K562 (cell line): ENCODE data around the gene PACS1. TPM values are rescaled to one million over a fixed set of nuclear protein-coding genes. Genes with fewer than 3 reads are reported as not detected.

ENCODE experiments used
- ATAC-seq: fragments of 200-7000 bp; cut with Tn5 transposase; 3 replicates; pipeline ENCODE4 v1.9.1; 2020; ENCODE audit warnings: moderate library complexity
- BruUV-seq: library from RNA; stranded (reverse); fragments of 400-500 nt; replicated peaks from 2 replicates; lab custom pipeline; 2021; lab: Mats Ljungman, UMichigan
- CTCF ChIA-PET: fragments of 300-600 bp; formaldehyde crosslinking; extraction: SDS; loops from one replicate; lab custom pipeline; 2021; ENCODE audit warnings: low intra/inter-chr PET ratio; lab: Yijun Ruan, JAX
- POLR2A ChIA-PET: fragments of 300-600, 350-650 bp; sonication (Branson Sonifier 250); formaldehyde crosslinking; extraction: SDS; loops from one replicate; lab custom pipeline; 2021; ENCODE audit warnings: antibody characterized with exemption, inconsistent platforms; lab: Yijun Ruan, JAX
- DNase-seq, 4 experiments: peaks; one replicate each; pipeline versions ENCODE4 v3.0.0 to v3.0.0-alpha.2; 2011 to 2018; ENCODE audit warnings: low spot score in 3 of 4, mixed read lengths in 3 of 4; ENCODE audit errors: extremely low read depth in 1 of 4
- FAIRE-seq: peaks from 2 replicates; lab custom pipeline; 2011; peaks lifted over from hg19 to GRCh38; lab: Jason Lieb, UNC
- H2AFZ ChIP-seq: 2 replicates; pipeline ENCODE4 v1.6.0; 2011; ENCODE audit warnings: low read depth, low read length, control low read depth, inconsistent platforms
- H3K27ac ChIP-seq: fragments of 200-600 bp; 3 replicates; pipeline ENCODE4 v1.8.0; 2011; ENCODE audit warnings: low read depth, mild to moderate bottlenecking, control low read depth, inconsistent platforms, low read length, moderate library complexity, mixed read lengths; ENCODE audit errors: extremely low read depth
- H3K27me3 ChIP-seq, 2 experiments: fragments of 300-600 bp in 1 of 2; 2 replicates in 1 of 2; 3 replicates in 1 of 2; pipeline versions ENCODE4 v1.6.0 to v1.8.0; 2011; ENCODE audit warnings: inconsistent platforms in 2 of 2, low read length in 2 of 2, mild to moderate bottlenecking in 1 of 2, mixed read lengths in 1 of 2, moderate library complexity in 1 of 2; ENCODE audit not compliant: control insufficient read depth in 2 of 2, insufficient read depth in 2 of 2
- H3K36me3 ChIP-seq: fragments of 300-600 bp; 3 replicates; pipeline ENCODE4 v1.8.0; 2011; ENCODE audit warnings: mild to moderate bottlenecking, low read length, inconsistent platforms; ENCODE audit not compliant: control insufficient read depth, insufficient read depth
- H3K4me1 ChIP-seq, 2 experiments: fragments of 200-600 bp in 1 of 2; replicated peaks in 1 of 2; 2 replicates in 1 of 2; 3 replicates in 1 of 2; pipeline versions ENCODE4 v1.5.1 to v1.8.0; 2011; ENCODE audit warnings: inconsistent platforms in 2 of 2, low read length in 2 of 2, mild to moderate bottlenecking in 1 of 2, mixed read lengths in 1 of 2, moderate library complexity in 1 of 2; ENCODE audit not compliant: control insufficient read depth in 2 of 2, insufficient read depth in 2 of 2
- H3K4me2 ChIP-seq: 2 replicates; pipeline ENCODE4 v1.6.1; 2011; ENCODE audit warnings: low read length, control low read depth, inconsistent platforms, mixed read lengths; ENCODE audit not compliant: insufficient read depth
- H3K4me3 ChIP-seq: fragments of 200-600 bp; sonication (generic), shearing (Covaris generic); 2 replicates; pipeline ENCODE4 v1.5.1; 2016; ENCODE audit warnings: control low read depth, inconsistent platforms
- H3K79me2 ChIP-seq: fragments of 200-600 bp; 3 replicates; pipeline ENCODE4 v1.8.0; 2011; ENCODE audit warnings: low read length, inconsistent platforms; ENCODE audit not compliant: control insufficient read depth, insufficient read depth
- H3K9ac ChIP-seq, 2 experiments: 2 replicates each; pipeline versions ENCODE4 v1.6.0 to v1.6.1; 2011; ENCODE audit warnings: low read depth in 2 of 2, low read length in 2 of 2, control low read depth in 1 of 2, inconsistent platforms in 1 of 2, mild to moderate bottlenecking in 1 of 2, mixed read lengths in 1 of 2; ENCODE audit not compliant: insufficient read depth in 1 of 2
- H3K9me1 ChIP-seq: one replicate; pipeline ENCODE4 v1.6.0; 2011; ENCODE audit warnings: inconsistent platforms, mild to moderate bottlenecking, low read length, moderate library complexity; ENCODE audit not compliant: control insufficient read depth, insufficient read depth
- H3K9me3 ChIP-seq: replicated peaks from 2 replicates; pipeline ENCODE4 v1.5.1; 2011; ENCODE audit warnings: low read depth, low read length, inconsistent platforms; ENCODE audit not compliant: control insufficient read depth, insufficient read depth
- H4K20me1 ChIP-seq: replicated peaks from 2 replicates; pipeline ENCODE4 v1.6.1; 2011; ENCODE audit warnings: low read length, inconsistent platforms, mixed read lengths; ENCODE audit not compliant: control insufficient read depth, insufficient read depth
- CBFB ChIP-seq: sonication (generic); formaldehyde crosslinking; IDR thresholded peaks from 2 replicates; pipeline ENCODE4 v1.4.0; 2020; ENCODE audit warnings: mild to moderate bottlenecking, missing genetic modification reagents
- CREBBP ChIP-seq: IDR thresholded peaks from one replicate; pipeline ENCODE4 v1.6.1; 2012; ENCODE audit warnings: low read depth, mild to moderate bottlenecking, control low read depth, inconsistent platforms, low read length
- POLR2AphosphoS5 ChIP-seq: IDR thresholded peaks from 2 replicates; pipeline ENCODE4 v1.6.1; 2011; ENCODE audit warnings: mild to moderate bottlenecking, low read depth, low read length, moderate library complexity; ENCODE audit not compliant: control insufficient read depth, insufficient read depth
- RAD21 ChIP-seq, 2 experiments: fragments of 250-450 bp in 1 of 2; fragments of 450-650 bp in 1 of 2; sonication (Bioruptor Pico) in 1 of 2; formaldehyde crosslinking in 1 of 2; IDR thresholded peaks in 1 of 2; conservative IDR thresholded peaks in 1 of 2; 2 replicates each; pipeline versions ENCODE4 v1.4.0 to v1.8.0; 2020 to 2022; ENCODE audit warnings: mild to moderate bottlenecking in 2 of 2, moderate library complexity in 1 of 2
- RB1 ChIP-seq: fragments of 450-650 bp; IDR thresholded peaks from 2 replicates; pipeline ENCODE4 v1.6.1; 2017; ENCODE audit warnings: low read depth, mild to moderate bottlenecking
- STAT5A ChIP-seq: IDR thresholded peaks from 2 replicates; pipeline ENCODE4 v1.6.1; 2012; ENCODE audit warnings: low read length, inconsistent platforms, borderline replicate concordance
- TAF9B ChIP-seq: fragments of 450-650 bp; IDR thresholded peaks from 2 replicates; pipeline ENCODE4 v1.6.1; 2018; ENCODE audit warnings: mild to moderate bottlenecking; ENCODE audit not compliant: partially characterized antibody
- TSC22D4 ChIP-seq: fragments of 450-650 bp; IDR thresholded peaks from 2 replicates; pipeline ENCODE4 v1.6.1; 2016; ENCODE audit warnings: missing genetic modification characterization, missing biosample characterization, control low read depth
- YBX1 ChIP-seq: fragments of 450-650 bp; IDR thresholded peaks from 2 replicates; pipeline ENCODE4 v1.7.1; 2016; ENCODE audit warnings: mild to moderate bottlenecking
- ZNF146 ChIP-seq: IDR thresholded peaks from one replicate; pipeline ENCODE4 v1.6.1; 2018; ENCODE audit warnings: missing compliant biosample characterization; ENCODE audit not compliant: unreplicated experiment
- WGBS: fragments of 100-300 bp; shearing (Covaris generic); methylation state at CpG from one replicate; pipeline ENCODE4 v1.1.6; 2016; ENCODE audit warnings: low coverage, mixed read lengths; ENCODE audit not compliant: insufficient coverage; ENCODE audit errors: missing lambda C conversion rate; 5-methylcytosine and 5-hydroxymethylcytosine counted together
- in situ Hi-C: fragments of 300-500 bp; cut with MboI; formaldehyde crosslinking; loops from 4 replicates; pipeline ENCODE4 v1.15.0; 2018; ENCODE audit warnings: inconsistent platforms, mixed read lengths
- intact Hi-C: fragments of 100-400 bp; cut with micrococcal nuclease; formaldehyde crosslinking; loops from 2 replicates; pipeline ENCODE4 v1.14.2; 2022
- polyA plus RNA-seq, 8 experiments: library from polyadenylated mRNA; depleted of rRNA in 4 of 8; stranded (reverse) in 5 of 8; unstranded in 3 of 8; fragments of >200 nt; fragmentation: Nextera tagmentation in 2 of 8; fragmentation: Illumina TruSeq in 1 of 8; extraction: Ambion mirVana in 2 of 8; extraction: Trizol in 1 of 8; gene quantifications; 2 replicates each; pipeline versions ENCODE4 v1.2.1 to v1.2.3, GENCODE V29; 2011 to 2014; ENCODE audit warnings: inconsistent platforms in 1 of 8, missing spikeins in 1 of 8
- total RNA-seq, 7 experiments: library from RNA; depleted of rRNA in 6 of 7; stranded (reverse); fragments of >200 nt in 6 of 7; fragmentation: Illumina TruSeq in 2 of 7; extraction: Trizol in 2 of 7; gene quantifications; 2 replicates each; pipeline versions ENCODE4 v1.2.1 to v1.2.3, GENCODE V29; 2011 to 2021; ENCODE audit warnings: low replicate concordance in 1 of 7
- TF ChIP-seq, protein P1 (sequence below): fragments of 450-650 bp; conservative IDR thresholded peaks from 2 replicates; pipeline ENCODE4 v1.6.1; 2016; ENCODE audit warnings: missing genetic modification characterization, low read depth, mild to moderate bottlenecking, missing compliant biosample characterization, moderate library complexity
- TF ChIP-seq, protein P2 (sequence below), 3 experiments: IDR thresholded peaks in 2 of 3; conservative IDR thresholded peaks in 1 of 3; 2 replicates each; pipeline ENCODE4 v1.5.1; 2011 to 2012; ENCODE audit warnings: low read length in 3 of 3, mild to moderate bottlenecking in 3 of 3, control low read depth in 2 of 3, improper control_type of control experiment in 1 of 3, inconsistent platforms in 1 of 3, low read depth in 1 of 3, mixed read lengths in 1 of 3, moderate library complexity in 1 of 3; ENCODE audit not compliant: insufficient read depth in 2 of 3
- TF ChIP-seq, protein P3 (sequence below): fragments of 450-650 bp; formaldehyde crosslinking; conservative IDR thresholded peaks from 2 replicates; pipeline ENCODE4 v1.4.0; 2022; ENCODE audit warnings: mild to moderate bottlenecking, missing genetic modification characterization
- TF ChIP-seq, protein P4 (sequence below), 2 experiments: IDR thresholded peaks; 2 replicates each; pipeline ENCODE4 v1.6.1; 2011; ENCODE audit warnings: borderline replicate concordance in 1 of 2, control low read depth in 1 of 2, low read depth in 1 of 2, low read length in 1 of 2, mild to moderate bottlenecking in 1 of 2, mixed read lengths in 1 of 2, moderate library complexity in 1 of 2; ENCODE audit not compliant: insufficient read depth in 1 of 2, insufficient read length in 1 of 2, poor library complexity in 1 of 2, severe bottlenecking in 1 of 2; ENCODE audit errors: extremely low read depth in 1 of 2

PACS1 gene
- total and polyA plus RNA-seq, 9 of the 15 experiments (the other 6 are each of a cell fraction or from before 2014, with no cell fraction given), result 0.34 to 28.1 (median 8.5) TPM

DNA sequence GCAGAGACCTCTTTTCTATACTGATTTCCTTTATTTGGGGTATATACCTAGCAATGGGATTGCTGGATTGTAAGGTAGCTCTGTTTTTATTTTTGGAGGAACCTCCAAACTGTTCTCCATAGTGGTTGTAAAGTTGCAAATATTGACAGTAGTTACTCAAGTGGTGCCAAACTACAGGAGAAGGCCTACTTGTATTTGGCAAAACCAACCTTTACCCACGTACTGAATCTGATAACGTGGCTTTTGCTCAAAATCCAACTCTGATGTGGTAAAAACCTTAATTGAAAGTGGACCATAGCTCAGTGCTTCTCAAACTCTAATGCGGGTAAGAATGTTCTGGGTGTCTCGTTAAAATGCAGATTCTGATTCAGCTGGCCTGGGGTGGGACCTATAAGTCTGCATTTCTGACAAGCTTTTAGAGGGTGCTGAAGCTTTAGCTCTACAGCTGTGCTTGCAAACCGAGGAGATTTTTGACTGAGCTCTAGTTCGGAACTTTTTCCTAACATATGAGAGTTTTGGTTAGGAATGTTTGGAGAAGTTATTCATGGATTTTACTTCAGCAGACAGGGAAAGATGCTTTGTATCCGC, 69.8 kb downstream of the PACS1 start:
- Histone ChIP-seq H3K9ac (no peak overlapping the region), H2AFZ (no peak overlapping the region), H3K4me1 (peaks cover 12 to 15% of the 10 kb centered on the region in 2 experiments), H3K36me3 (no peaks in the 10 kb centered on the region; the same call in 2 of the 3 replicates), H3K4me3 (no peak overlapping the region), H4K20me1 (peaks cover 4% of the 10 kb centered on the region), H3K9me3 (no peaks in the 10 kb centered on the region), H3K9me1 (no peaks in the 10 kb centered on the region), H3K27me3 (no peaks in the 10 kb centered on the region), H3K4me2 (no peak overlapping the region), H3K79me2 (no peaks in the 10 kb centered on the region), H3K27ac (no peak overlapping the region)
- POLR2A ChIA-PET, result interaction anchor here (0.6 to 1.2 kb wide), 3 partner anchors 12 to 80 kb away, joined by 3 read pairs; no protein-coding TSS in a partner anchor
- DNase-seq (no peak), FAIRE-seq (no peak), ATAC-seq (no peak)
- BruUV-seq, result no TSS peak
- CTCF ChIA-PET, result no interaction called here
- in situ Hi-C loops, result no loop called here
- intact Hi-C loops, result no loop called here
- WGBS, result 73% methylated on average over 7 of the region's 7 CpGs
- TF ChIP-seq YBX1, result no peak
- TF ChIP-seq RAD21 (CRISPR knock-in tag; conservative IDR thresholded peaks at IDR 0.05 in 1 of 2, IDR thresholded peaks at IDR 0.05 in 1 of 2), result no peak
- TF ChIP-seq POLR2AphosphoS5, result no peak
- TF ChIP-seq, protein P1, sequence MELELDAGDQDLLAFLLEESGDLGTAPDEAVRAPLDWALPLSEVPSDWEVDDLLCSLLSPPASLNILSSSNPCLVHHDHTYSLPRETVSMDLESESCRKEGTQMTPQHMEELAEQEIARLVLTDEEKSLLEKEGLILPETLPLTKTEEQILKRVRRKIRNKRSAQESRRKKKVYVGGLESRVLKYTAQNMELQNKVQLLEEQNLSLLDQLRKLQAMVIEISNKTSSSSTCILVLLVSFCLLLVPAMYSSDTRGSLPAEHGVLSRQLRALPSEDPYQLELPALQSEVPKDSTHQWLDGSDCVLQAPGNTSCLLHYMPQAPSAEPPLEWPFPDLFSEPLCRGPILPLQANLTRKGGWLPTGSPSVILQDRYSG (tag), result no peak
- no peak for TF ChIP-seq CREBBP
- no peak for TF ChIP-seq CBFB (CRISPR knock-in tag)
- no peak for TF ChIP-seq TAF9B
- TF ChIP-seq, protein P2, sequence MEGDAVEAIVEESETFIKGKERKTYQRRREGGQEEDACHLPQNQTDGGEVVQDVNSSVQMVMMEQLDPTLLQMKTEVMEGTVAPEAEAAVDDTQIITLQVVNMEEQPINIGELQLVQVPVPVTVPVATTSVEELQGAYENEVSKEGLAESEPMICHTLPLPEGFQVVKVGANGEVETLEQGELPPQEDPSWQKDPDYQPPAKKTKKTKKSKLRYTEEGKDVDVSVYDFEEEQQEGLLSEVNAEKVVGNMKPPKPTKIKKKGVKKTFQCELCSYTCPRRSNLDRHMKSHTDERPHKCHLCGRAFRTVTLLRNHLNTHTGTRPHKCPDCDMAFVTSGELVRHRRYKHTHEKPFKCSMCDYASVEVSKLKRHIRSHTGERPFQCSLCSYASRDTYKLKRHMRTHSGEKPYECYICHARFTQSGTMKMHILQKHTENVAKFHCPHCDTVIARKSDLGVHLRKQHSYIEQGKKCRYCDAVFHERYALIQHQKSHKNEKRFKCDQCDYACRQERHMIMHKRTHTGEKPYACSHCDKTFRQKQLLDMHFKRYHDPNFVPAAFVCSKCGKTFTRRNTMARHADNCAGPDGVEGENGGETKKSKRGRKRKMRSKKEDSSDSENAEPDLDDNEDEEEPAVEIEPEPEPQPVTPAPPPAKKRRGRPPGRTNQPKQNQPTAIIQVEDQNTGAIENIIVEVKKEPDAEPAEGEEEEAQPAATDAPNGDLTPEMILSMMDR (IDR thresholded peaks at IDR 0.05 in 2 of 3, conservative IDR thresholded peaks at IDR 0.05 in 1 of 3; ENCODE audit: insufficient read depth in 2 of 3, low read depth in 1 of 3, low read length in 3 of 3), result no peak
- no peak for TF ChIP-seq ZNF146 (CRISPR knock-in tag)
- no peak for TF ChIP-seq TSC22D4
- no peak for TF ChIP-seq RB1
- TF ChIP-seq, protein P3, sequence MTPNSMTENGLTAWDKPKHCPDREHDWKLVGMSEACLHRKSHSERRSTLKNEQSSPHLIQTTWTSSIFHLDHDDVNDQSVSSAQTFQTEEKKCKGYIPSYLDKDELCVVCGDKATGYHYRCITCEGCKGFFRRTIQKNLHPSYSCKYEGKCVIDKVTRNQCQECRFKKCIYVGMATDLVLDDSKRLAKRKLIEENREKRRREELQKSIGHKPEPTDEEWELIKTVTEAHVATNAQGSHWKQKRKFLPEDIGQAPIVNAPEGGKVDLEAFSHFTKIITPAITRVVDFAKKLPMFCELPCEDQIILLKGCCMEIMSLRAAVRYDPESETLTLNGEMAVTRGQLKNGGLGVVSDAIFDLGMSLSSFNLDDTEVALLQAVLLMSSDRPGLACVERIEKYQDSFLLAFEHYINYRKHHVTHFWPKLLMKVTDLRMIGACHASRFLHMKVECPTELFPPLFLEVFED, result no peak
- no peak for TF ChIP-seq STAT5A
- TF ChIP-seq, protein P4, sequence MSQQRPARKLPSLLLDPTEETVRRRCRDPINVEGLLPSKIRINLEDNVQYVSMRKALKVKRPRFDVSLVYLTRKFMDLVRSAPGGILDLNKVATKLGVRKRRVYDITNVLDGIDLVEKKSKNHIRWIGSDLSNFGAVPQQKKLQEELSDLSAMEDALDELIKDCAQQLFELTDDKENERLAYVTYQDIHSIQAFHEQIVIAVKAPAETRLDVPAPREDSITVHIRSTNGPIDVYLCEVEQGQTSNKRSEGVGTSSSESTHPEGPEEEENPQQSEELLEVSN (IDR thresholded peaks at IDR 0.05; ENCODE audit: borderline replicate concordance in 1 of 2, extremely low read depth in 1 of 2, insufficient read depth in 1 of 2, insufficient read length in 1 of 2, low read depth in 1 of 2, low read length in 1 of 2, poor library complexity in 1 of 2, severe bottlenecking in 1 of 2), result no peak
